BLaER1 treated with 17β-estradiol and CSF1 and Interleukin-3, amounts not matched to agents 10 nM and 100 nM (cell line): ENCODE measurements around the gene GDF7.

ENCODE experiments used
- H3K27ac ChIP-seq, 11 experiments: shearing (Covaris generic); formaldehyde crosslinking; 2 replicates each; pipeline ENCODE4 v1.8.1; 2022
- H3K27me3 ChIP-seq, 11 experiments: shearing (Covaris generic); formaldehyde crosslinking; 2 replicates each; pipeline ENCODE4 v1.8.1; 2022
- H3K36me3 ChIP-seq, 11 experiments: shearing (Covaris generic); formaldehyde crosslinking; 2 replicates each; pipeline ENCODE4 v1.8.1; 2022
- H3K4me1 ChIP-seq, 10 experiments: shearing (Covaris generic); formaldehyde crosslinking; 2 replicates each; pipeline ENCODE4 v1.8.1; 2022
- H3K4me2 ChIP-seq, 11 experiments: shearing (Covaris generic); formaldehyde crosslinking; 2 replicates each; pipeline ENCODE4 v1.8.1; 2022
- H3K4me3 ChIP-seq, 10 experiments: shearing (Covaris generic); formaldehyde crosslinking; 2 replicates each; pipeline ENCODE4 v1.8.1; 2022
- H3K9ac ChIP-seq, 11 experiments: shearing (Covaris generic); formaldehyde crosslinking; 2 replicates each; pipeline ENCODE4 v1.8.1; 2022
- H3K9me3 ChIP-seq, 11 experiments: shearing (Covaris generic); formaldehyde crosslinking; replicated peaks in 1 of 11; 2 replicates each; pipeline ENCODE4 v1.8.1; 2022
- H4K20me1 ChIP-seq, 11 experiments: shearing (Covaris generic); formaldehyde crosslinking; 2 replicates each; pipeline ENCODE4 v1.8.1; 2022
- Cebpa-rat ChIP-seq, 11 experiments: shearing (Covaris generic); IDR thresholded peaks; 2 replicates each; pipeline ENCODE4 v1.8.1; 2022

GDF7 gene

DNA sequence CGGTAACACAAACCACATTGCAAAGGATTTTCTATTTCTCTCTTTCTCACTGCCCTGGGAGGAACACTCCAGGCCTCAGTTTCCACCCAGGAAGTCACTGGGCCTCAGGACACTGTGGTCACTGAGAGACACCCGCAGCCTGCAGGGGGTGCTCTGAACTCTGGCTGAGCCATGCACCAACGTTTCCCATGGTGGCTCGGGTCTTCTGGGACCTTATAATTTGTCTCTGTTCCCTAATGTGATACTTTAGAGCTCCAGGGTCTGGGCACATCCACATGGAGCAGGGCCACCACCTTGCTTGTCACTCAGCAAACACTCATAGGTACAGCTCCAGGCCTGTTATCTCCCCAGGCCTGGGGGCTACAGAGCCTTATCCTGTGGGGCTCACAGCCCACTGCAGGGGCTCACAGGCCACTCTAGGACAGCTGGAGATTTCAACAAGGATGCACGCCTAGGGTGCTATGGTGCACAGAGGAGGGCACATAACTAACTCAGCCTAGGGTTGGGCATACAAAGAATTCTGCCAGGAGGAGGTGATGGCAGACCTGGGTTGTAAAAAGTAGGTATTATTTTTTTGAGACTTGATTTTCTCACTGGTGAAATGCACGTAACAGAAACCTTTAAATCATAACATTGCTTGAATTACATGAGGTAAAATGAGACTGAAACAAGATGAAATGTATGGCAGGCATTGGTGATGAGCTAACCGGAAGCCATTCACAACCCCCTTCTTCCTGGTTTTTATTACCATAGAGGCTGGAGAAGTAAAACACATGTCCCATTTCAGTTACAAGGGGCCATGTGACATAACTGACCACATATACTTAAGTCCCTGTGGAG is 13.0 kb upstream of the GDF7 start:
- Histone ChIP-seq H3K4me3 (no peak overlapping the region), H3K27ac (no peak overlapping the region), H3K9me3 (no peaks in the 10 kb centered on the region), H3K9ac (no peak overlapping the region), H4K20me1 (peaks cover 0 to 15% (median 3%) of the 10 kb centered on the region in 11 experiments; a peak in 11 of 22 replicates), H3K27me3 (no peaks in the 10 kb centered on the region), H3K4me1 (peaks cover 19 to 27% (median 24%) of the 10 kb centered on the region in 10 experiments), H3K36me3 (no peaks in the 10 kb centered on the region), H3K4me2 (no peak overlapping the region)
- no peak for TF ChIP-seq Cebpa-rat (IDR thresholded peaks at IDR 0.05)

DNA sequence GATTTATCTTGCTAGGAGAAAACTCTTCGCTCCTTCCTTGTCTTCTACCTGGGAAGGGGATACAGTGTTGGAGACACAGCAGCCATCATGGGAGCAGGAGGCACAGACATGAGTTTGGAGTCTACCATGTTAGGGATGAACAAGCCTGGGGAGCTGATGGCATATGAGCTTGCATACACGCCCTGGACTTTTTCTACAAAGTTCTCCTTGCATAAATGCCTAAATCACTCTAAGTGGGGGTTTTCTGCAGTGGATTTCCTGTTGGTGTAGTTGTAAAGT is 12.5 kb upstream of the GDF7 start:
- no peaks in the 10 kb centered on the region for H3K27me3 ChIP-seq
- TF ChIP-seq Cebpa-rat (IDR thresholded peaks at IDR 0.05), result no peak
- no peaks in the 10 kb centered on the region for H3K36me3 ChIP-seq
- no peaks in the 10 kb centered on the region for H3K9me3 ChIP-seq
- H3K9ac ChIP-seq, result no peak overlapping the region
- no peak overlapping the region for H3K4me3 ChIP-seq
- peaks cover 13 to 21% (median 18%) of the 10 kb centered on the region in 10 experiments for H3K4me1 ChIP-seq
- H3K4me2 ChIP-seq, result no peak overlapping the region
- no peak overlapping the region for H3K27ac ChIP-seq
- peaks cover 0 to 9% (median 0%) of the 10 kb centered on the region in 11 experiments; a peak in 7 of 22 replicates for H4K20me1 ChIP-seq

DNA sequence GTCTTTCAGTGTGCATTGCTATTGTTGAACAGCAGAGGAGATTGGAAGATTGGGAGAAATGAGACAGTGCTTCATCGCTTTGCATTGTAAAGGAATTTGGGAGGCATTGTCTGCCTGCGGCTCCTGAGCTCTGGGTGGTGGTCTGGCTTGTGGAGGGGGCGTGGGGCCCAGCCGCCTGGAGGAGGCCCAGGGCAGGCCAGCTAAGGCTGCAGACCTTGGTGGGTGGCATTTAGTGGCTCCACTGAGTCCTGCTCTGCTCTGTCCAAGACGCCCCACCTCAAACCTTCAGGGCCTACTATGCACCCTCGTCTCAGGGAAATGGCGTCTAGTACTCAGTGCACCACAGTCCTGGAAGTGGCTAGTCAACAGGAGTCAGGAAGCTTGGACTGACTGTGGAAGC is 10.4 kb upstream of the GDF7 start:
- peaks cover 0 to under 1% (median 0%) of the 10 kb centered on the region in 11 experiments; a peak in 3 of 22 replicates for H4K20me1 ChIP-seq

DNA sequence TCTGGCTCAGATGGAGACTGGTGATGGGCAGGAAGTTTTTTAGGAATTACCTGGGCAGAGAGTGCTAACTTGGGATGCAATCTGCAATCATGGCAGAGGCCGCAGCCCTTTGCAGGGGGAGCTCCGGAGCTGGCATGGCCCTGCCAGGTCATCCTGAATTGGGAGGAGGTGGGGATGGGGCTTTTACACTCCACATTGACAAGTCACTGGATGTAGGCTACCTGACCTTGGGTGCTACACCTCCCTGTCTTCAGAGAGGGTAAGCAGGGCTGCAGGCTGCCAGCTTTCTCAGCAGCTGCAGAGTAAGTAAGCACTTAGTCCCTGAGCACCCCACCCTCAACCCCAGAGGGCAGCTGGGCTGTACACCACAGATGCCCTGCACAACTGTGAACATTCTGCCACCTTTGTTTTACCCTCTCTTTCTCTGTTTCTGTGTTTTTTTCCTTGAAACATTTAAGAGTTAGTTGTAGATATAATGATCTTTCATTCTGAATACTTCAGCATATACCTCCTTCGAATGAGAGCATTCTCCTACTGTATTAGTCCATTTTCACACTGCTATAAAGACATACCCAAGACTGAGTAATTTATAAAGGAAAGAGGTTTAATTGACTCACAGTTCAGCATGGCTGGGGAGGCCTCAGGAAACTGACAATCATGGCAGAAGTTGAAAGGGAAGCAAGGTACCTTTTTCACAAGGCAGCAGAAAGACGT is 9.3 kb upstream of the GDF7 start:
- no peak for TF ChIP-seq Cebpa-rat (IDR thresholded peaks at IDR 0.05)
- H3K27me3 ChIP-seq, result peaks cover 11 to 12% (median 12%) of the 10 kb centered on the region in 11 experiments
- no peaks in the 10 kb centered on the region for H3K36me3 ChIP-seq
- no peak overlapping the region for H3K27ac ChIP-seq
- no peaks in the 10 kb centered on the region for H3K9me3 ChIP-seq
- H3K4me1 ChIP-seq, result no peaks in the 10 kb centered on the region
- no peak overlapping the region for H3K9ac ChIP-seq
- H4K20me1 ChIP-seq, result peaks cover 0 to 12% (median 8%) of the 10 kb centered on the region in 11 experiments; a peak in 9 of 22 replicates
- H3K4me3 ChIP-seq, result no peak overlapping the region
- H3K4me2 ChIP-seq, result no peak overlapping the region

More for the DNA sequence above, 10.4 kb upstream of the GDF7 start:
- no peak overlapping the region for H3K27ac ChIP-seq
- no peak overlapping the region for H3K4me3 ChIP-seq
- H3K4me1 ChIP-seq, result peaks cover 2 to 4% (median 3%) of the 10 kb centered on the region in 10 experiments
- no peaks in the 10 kb centered on the region for H3K36me3 ChIP-seq
- no peak overlapping the region for H3K9ac ChIP-seq
- no peak for TF ChIP-seq Cebpa-rat (IDR thresholded peaks at IDR 0.05)
- H3K4me2 ChIP-seq, result no peak overlapping the region
- H3K27me3 ChIP-seq, result peaks cover under 1 to 1% (median under 1%) of the 10 kb centered on the region in 11 experiments; a peak in 21 of 22 replicates
- no peaks in the 10 kb centered on the region for H3K9me3 ChIP-seq

DNA sequence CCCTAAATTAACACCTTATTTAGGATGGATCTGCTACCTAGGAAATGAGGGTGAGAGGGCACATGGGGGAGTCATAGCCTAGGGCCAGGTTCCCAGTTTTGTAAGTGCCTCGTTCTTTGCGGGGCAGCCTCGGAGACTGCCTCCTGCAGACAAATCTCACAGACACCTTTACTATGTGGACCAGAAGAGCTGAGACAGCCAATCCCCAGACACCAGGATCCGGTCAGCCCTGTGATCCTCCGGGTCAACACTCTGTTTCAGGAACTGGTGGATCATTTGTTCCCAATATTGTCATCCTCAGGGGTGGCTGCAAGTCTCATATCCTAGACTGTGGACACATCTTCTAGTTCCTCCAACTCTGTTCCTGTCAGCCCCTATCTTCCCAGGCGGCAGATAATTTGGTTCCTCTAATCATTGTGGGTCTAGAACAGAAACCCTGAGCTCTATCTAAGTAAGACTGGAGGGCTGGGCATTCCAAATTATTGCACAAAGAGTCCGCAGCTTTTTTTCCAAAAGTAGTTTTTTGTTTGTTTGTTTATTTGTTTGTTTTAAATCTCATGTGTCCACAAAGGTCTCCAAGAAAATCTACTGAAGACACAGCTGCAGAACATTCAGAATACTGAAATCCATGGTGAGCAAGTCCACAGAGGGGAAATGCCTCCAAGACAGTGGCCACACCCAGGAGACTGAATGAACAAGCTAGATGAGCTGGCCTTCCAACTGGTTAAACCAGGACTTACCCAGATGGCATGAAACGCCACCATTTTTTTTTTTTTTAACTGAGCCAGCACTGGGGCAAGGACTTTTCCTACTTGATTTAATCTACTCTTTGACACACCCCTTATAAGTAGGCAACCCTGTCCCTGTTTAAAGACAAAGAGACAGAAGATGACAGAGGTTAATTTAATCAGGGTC is 6.2 kb upstream of the GDF7 start:
- TF ChIP-seq Cebpa-rat (IDR thresholded peaks at IDR 0.05), result no peak
- Histone ChIP-seq H3K4me3 (no peak overlapping the region), H3K27ac (no peak overlapping the region), H3K36me3 (no peaks in the 10 kb centered on the region), H3K4me1 (peaks cover 0 to 3% (median 2%) of the 10 kb centered on the region in 10 experiments; a peak in 13 of 20 replicates), H3K9me3 (no peaks in the 10 kb centered on the region), H4K20me1 (peaks cover 0 to 42% (median 31%) of the 10 kb centered on the region in 11 experiments; a peak in 17 of 22 replicates), H3K9ac (no peak overlapping the region), H3K4me2 (no peak overlapping the region), H3K27me3 (peaks cover 42 to 43% (median 43%) of the 10 kb centered on the region in 11 experiments)

DNA sequence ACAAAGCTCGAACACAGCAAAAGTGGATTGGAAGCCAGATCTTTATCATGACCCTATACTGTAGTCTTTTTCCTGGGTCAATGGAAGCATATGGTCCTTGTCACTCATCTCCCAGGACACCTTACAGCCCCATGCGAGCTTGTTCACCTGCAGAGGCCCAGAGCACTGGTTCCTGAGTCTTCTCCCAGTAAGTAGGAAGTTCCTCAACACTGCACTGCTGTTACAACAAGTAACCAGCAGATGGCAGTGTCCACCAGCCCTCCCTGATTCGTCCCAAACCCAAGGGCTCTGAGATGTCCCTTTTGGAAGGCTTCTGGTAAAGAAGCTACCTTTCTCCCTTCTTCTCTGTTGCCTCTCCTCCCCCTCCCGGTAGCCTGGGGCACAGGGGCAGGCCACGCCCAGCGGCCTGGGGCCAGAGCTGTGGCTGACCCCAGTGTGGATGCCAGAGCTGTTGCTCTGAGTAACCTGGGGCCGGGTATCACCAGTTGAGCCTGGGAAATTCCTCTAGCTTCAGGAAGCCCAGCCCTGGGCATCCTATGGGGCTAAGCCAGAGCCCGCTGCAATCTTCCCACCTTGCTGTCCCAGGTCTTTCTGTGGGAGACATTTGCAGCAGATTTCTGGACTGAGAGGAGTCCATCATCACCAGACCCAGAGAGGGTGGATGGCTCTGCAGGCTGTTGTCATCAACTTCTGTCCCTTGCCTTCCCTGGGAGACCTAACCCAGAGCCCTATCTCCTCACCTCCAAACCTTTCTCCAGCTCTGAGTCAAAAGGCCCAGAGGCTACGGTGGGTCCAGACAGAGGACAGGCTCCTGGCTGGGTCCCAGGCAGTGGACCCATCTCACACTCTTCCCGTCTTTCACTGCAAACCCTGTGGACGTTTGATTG is 5.3 kb upstream of the GDF7 start:
- H3K4me3 ChIP-seq, result no peak overlapping the region
- peaks cover 51 to 52% (median 52%) of the 10 kb centered on the region in 11 experiments for H3K27me3 ChIP-seq
- H3K9ac ChIP-seq, result no peak overlapping the region
- no peaks in the 10 kb centered on the region for H3K9me3 ChIP-seq
- H3K36me3 ChIP-seq, result no peaks in the 10 kb centered on the region
- H3K4me2 ChIP-seq, result no peak overlapping the region
- TF ChIP-seq Cebpa-rat (IDR thresholded peaks at IDR 0.05), result no peak
- peaks cover 0 to 51% (median 40%) of the 10 kb centered on the region in 11 experiments; a peak in 17 of 22 replicates for H4K20me1 ChIP-seq
- peaks cover 8 to 12% (median 10%) of the 10 kb centered on the region in 10 experiments; a peak in 16 of 20 replicates for H3K4me1 ChIP-seq
- H3K27ac ChIP-seq, result no peak overlapping the region

DNA sequence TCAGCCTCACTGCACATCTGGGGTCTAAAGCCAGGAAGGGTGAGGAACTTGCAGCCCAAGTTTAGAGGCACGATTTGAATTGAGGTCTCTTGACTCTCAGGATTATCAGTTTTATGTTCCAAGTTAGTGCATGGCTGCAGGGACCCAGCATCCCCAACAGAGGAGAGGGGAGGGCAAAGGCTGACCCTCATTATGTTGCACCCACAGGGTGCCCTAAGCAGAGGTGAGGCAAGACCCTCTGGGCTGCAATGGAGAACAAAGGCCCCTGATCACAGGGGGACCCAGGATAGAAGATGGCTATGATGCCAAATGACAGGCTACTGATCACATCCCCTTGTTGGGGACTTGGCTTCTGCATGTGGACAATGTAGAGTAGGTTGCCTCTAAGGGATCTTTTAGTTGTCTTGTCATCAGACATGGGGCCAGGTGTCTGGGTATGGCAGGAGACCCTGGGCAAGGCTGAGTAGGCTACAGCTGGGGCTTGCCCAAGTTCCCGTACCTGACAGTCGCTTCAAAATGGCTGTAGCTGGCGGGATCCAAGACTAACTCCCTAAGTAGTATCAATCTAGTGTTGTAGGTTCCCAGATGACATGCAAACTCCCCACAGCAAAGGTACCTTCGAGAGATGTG is 4.5 kb upstream of the GDF7 start:
- H3K27me3 ChIP-seq, result peaks cover 58 to 60% (median 59%) of the 10 kb centered on the region in 11 experiments
- no peak overlapping the region for H3K9ac ChIP-seq
- peaks cover 0 to 53% (median 42%) of the 10 kb centered on the region in 11 experiments; a peak in 17 of 22 replicates for H4K20me1 ChIP-seq
- H3K4me2 ChIP-seq, result no peak overlapping the region
- no peak for TF ChIP-seq Cebpa-rat (IDR thresholded peaks at IDR 0.05)
- no peak overlapping the region for H3K27ac ChIP-seq
- H3K36me3 ChIP-seq, result no peaks in the 10 kb centered on the region
- no peak overlapping the region for H3K4me3 ChIP-seq
- no peaks in the 10 kb centered on the region for H3K9me3 ChIP-seq
- H3K4me1 ChIP-seq, result peaks cover 8 to 15% (median 12%) of the 10 kb centered on the region in 10 experiments; a peak in 17 of 20 replicates
